KG1 (cell line): ENCODE data around the gene DDRGK1.
"Not testable (repeated sequence)": the region's sequence is repeated elsewhere in the genome, so short reads cannot be mapped to it uniquely, and the experiment has no call there.

ENCODE experiments used
- DNase-seq: peaks from one replicate; lab custom pipeline; 2025; lab: John Stamatoyannopoulos, UW

Gene DDRGK1

DNA sequence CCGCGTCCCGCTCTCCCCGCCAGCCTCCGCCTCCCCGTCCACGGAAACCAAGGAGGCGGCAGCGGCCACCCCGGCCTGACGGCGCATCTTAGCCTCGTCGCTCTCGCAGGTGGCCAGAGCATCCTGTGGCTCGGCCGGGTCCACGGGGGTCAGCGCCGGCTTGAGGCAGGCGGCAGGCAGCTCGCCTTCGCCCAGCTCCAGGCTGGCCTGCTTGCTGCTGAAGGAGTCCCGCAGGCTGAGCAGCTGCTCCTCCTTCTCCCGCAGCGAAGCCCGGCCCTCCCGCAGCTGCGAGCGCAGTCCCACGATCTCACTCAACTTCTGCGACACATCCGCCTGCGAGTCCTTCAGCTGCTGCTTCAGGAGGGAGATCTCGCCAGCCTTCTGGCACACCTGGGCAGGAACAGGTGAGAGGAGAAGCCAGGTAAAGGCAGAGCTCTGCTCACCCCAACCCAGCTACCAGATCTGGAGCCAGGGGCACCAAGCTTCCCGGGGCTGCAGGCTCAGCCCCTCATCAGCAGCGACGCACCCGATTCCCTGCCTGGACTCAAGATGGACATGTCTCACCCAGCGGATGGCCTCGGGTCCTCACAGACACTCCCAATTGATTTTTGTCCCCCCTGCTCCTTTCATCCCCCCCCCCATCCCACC, 39.6 kb downstream of the DDRGK1 start:
- DNase-seq, result no peak

DNA sequence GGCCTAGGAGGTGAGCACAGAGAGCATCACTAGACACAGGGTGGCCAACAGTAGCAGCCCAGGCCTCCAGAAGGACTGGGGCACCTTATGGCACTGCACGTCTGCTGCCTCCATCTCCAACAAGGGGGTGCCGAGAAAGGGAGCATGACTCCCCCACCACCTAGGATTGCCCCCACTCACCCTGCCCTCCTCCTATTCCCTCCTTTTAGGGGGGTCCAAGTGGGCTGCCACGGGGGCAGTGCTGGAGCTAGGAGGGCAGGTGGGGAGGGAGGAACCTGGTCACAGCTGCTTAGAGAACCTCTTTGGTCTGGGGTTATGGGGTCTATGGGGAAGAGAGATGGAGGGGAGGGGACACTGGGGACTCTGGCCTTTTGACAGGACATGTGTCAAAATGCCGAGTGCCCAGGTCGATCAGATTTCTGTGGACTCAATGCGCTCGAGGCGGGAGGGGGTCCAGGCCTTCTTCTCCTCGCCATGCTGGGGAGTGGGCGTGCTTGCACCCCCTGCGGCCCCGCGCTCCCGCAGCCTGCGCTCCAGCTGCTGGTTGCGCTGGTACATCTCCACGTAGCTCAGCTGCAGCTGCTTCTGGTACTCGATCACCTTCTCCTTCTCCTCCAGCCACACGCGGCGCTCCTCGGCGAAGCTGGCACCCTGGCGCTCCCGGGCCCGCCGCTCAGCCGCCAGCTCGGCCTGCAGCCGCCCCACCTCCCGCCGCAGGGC, 40.3 kb downstream of the DDRGK1 start:
- no peak for DNase-seq

- DNase-seq, result no peak
These were observed 41.1 kb downstream of the DDRGK1 start for GRCh38 chr20:3163099-3164042.

GRCh38 chr20:3162080-3162611, 42.3 kb downstream of the DDRGK1 start:
- DNase-seq, result no peak

GRCh38 chr20:3161316-3162079, 43.0 kb downstream of the DDRGK1 start:
- no peak for DNase-seq

GRCh38 chr20:3160418-3160817, 44.1 kb downstream of the DDRGK1 start:
- no peak for DNase-seq

DNA sequence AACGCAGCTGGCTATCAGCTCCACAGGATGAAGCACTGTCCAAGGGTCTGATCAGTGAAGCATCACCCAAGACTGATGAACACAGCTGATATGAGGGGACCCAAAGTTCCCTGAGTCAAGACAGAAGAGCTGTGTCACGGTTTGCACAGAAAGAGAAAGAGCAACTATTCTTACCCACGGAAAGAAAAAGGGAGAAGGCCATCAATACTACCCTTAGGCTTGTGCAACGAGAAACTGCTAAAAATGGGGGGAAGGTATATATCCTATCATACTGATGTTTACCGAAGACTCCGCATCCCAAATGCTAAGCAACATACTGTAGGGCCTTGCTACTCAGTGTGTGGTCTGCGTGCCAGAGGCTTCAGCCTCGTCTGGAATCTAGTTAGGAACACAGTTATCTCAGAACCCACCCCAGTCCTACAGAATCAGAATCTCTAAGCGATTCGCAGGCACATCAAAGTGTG, 45.5 kb downstream of the DDRGK1 start:
- no peak for DNase-seq

- DNase-seq, result no peak
These were observed 46.7 kb downstream of the DDRGK1 start for GRCh38 chr20:3157817-3158216.

DNA sequence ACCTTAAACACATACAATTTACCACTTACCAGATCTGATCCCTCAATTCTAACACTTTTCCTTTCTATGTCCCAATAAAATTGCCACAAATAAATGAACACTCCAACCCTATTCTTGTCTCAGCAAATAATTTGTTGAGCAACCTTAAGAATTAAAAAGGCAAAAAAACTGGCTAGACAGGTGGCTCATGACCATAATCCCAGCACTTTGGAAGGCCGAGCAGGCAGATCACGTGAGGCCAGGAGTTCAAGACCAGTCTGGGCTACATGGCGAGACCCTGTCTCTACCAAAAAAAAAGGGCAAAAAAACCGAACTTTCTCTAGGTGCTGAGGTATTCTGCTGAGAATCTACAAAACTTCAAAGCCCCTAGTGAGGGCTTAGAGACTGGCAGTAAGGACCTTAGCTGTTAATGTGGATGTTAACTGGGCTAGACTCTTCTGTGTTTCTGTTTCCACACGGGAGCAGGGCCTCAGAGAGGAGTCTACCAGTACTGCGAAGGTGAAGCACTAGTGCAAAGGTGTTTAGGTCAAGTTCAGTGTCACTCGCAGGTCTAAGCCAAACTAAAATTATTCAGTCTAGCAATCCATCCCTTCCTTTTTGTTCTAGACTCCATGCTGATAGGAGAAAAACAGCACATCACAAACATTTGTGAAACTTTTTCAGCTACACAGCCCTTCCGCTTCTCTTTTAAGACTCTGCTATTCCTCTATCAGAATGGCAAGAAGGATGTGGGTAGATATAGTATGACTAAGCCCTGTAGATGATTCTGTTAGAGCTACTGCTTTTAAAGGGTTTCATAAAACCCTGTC, 47.5 kb downstream of the DDRGK1 start:
- no peak for DNase-seq

DNA sequence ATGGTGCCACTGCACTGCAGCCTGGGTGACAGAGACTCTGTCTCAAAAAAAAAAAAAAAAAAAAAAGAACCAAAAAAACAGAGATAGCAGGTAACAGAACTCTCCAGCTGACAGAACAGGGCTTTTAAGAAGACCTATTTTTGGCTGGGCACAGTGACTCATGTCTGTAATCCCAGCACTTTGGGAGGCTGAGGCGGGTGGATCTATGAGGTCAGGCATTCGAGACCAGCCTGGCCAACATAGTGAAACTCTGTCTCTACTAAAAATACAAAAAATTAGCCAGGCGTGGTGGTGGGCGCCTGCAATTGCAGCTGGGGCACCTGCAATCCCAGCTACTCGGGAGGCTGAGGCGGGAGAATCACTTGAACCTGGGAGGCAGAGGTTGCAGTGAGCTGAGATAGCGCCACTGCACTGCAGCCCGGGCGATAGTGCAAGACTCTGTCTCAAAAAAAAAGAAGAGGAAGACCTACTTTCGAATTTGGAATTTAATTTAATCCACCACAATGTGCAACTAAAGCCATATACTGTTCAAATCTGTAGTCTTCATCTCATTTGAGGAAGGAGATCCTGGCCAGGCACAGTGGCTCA, 52.3 kb downstream of the DDRGK1 start:
- DNase-seq, result not testable (repeated sequence)

- no peak for DNase-seq
These were observed 53.6 kb downstream of the DDRGK1 start for GRCh38 chr20:3150908-3151307.

- no peak for DNase-seq
These were observed 57.6 kb downstream of the DDRGK1 start for GRCh38 chr20:3146732-3147341.

DNA sequence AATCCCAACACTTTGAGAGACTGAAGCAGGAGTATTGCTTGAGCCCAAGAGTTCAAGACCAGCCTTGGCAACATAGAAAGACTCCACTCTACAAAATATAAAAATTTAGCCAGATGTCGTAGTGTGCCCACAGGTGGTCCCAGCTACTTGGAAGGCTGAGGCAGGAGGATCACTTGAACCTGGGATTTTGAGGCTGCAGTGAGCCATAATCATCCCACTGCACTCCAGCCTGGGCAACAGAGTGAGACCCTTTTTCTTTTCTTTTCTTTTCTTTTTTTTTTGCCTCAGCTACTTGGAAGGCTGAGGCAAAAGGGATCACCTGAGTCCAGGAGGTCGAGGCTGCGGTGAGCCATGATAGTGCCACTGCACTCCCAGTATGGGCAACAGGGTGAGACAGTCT, 62.7 kb downstream of the DDRGK1 start:
- no peak for DNase-seq
